BJ (cell line): ENCODE results near the gene CHAF1B. TPM values are rescaled to one million over a fixed set of nuclear protein-coding genes. Genes with fewer than 3 reads are reported as not detected.
"Not testable (repeated sequence)": the region's sequence is repeated elsewhere in the genome, so short reads cannot be mapped to it uniquely, and the experiment has no call there.

Experiments
- CTCF ChIA-PET: fragments of 350-600 bp; formaldehyde crosslinking; extraction: SDS; loops from one replicate; lab custom pipeline; 2021; ENCODE audit warnings: antibody characterized with exemption, inconsistent platforms; lab: Yijun Ruan, JAX
- POLR2A ChIA-PET: fragments of 300-600 bp; sonication (Branson Sonifier 250); formaldehyde crosslinking; extraction: SDS; loops from one replicate; lab custom pipeline; 2021; ENCODE audit warnings: antibody characterized with exemption; lab: Charles Lee
- DNase-seq: peaks from one replicate; pipeline ENCODE4 v3.0.0-alpha.2; 2011; ENCODE audit warnings: low read depth
- H3K27me3 ChIP-seq: 2 replicates; pipeline ENCODE4 v1.6.0; 2011; ENCODE audit warnings: low read length; ENCODE audit not compliant: control insufficient read depth, insufficient read depth
- H3K36me3 ChIP-seq: 2 replicates; pipeline ENCODE4 v1.5.1; 2011; ENCODE audit warnings: low read length; ENCODE audit not compliant: control insufficient read depth, insufficient read depth
- H3K4me3 ChIP-seq: 2 replicates; pipeline ENCODE4 v1.5.1; 2011; ENCODE audit warnings: low read depth, mild to moderate bottlenecking, control low read depth, low read length
- CTCF ChIP-seq: IDR thresholded peaks from 2 replicates; pipeline ENCODE4 v1.5.1; 2011; ENCODE audit warnings: low read depth, mild to moderate bottlenecking, control low read depth, inconsistent platforms, low read length, moderate library complexity; ENCODE audit not compliant: insufficient read depth
- polyA plus RNA-seq: library from polyadenylated mRNA; depleted of rRNA; stranded (reverse); fragments of >200 nt; gene quantifications from 2 replicates; pipeline ENCODE4 v1.2.3, GENCODE V29; 2011

CHAF1B gene
- polyA plus RNA-seq, 1 experiment, result 4.0 TPM

- CTCF ChIA-PET, result interaction anchor here (1.1 kb wide), 1 partner anchor 23 kb away, joined by 4 read pairs; no protein-coding TSS in a partner anchor
- no peak for DNase-seq
Observed at GRCh38 chr21:36396325-36396724, 11.1 kb downstream of the CHAF1B start.

DNA sequence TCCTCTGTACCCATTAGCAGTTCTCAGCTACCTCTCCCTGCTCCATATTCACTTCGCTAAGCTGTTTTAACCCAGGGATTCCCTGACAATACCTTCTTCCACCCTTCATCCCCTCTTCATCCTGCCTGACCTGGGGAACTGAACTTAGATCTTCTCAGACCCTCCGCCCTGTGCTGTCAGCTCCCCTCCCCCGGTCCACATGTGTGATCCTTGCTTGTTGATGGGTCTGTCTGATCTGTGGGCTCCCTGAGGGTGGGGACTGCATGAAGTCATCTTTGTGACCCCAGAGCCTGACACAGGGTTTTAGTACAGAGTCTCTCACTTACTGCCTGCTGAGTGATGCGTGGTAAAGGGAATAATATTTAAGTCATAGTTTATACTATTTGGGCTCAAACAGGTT, 11.8 kb downstream of the CHAF1B start:
- ChIA-PET CTCF (interaction anchor here (1.1 kb wide), 1 partner anchor 23 kb away, joined by 4 read pairs; no protein-coding TSS in a partner anchor), POLR2A (no interaction called here)
- no peak for DNase-seq
- Histone ChIP-seq H3K27me3 (no peaks in the 10 kb centered on the region), H3K36me3 (0 out of 2 replicates have a peak, but pooled peaks cover 1% of the 10 kb centered on the region), H3K4me3 (no peak overlapping the region)
- TF ChIP-seq CTCF, result no peak

More at GRCh38 chr21:36396325-36396724, 11.1 kb downstream of the CHAF1B start:
- POLR2A ChIA-PET, result no interaction called here
- Histone ChIP-seq H3K36me3 (0 out of 2 replicates have a peak, but pooled peaks cover 1% of the 10 kb centered on the region), H3K27me3 (no peaks in the 10 kb centered on the region), H3K4me3 (no peak overlapping the region)
- TF ChIP-seq CTCF, result no peak

GRCh38 chr21:36397606-36398005, 12.4 kb downstream of the CHAF1B start:
- no peak for TF ChIP-seq CTCF
- no peak for DNase-seq
- POLR2A ChIA-PET, result no interaction called here
- CTCF ChIA-PET, result interaction anchor here (0.8 to 1.0 kb wide), 2 partner anchors 8 to 20 kb away, joined by 3 read pairs; no protein-coding TSS in a partner anchor
- H3K27me3 ChIP-seq, result no peaks in the 10 kb centered on the region
- H3K36me3 ChIP-seq, result 0 out of 2 replicates have a peak, but pooled peaks cover 1% of the 10 kb centered on the region
- H3K4me3 ChIP-seq, result no peak overlapping the region

GRCh38 chr21:36399736-36400135, 14.5 kb downstream of the CHAF1B start:
- H3K4me3 ChIP-seq, POLR2A ChIA-PET, H3K27me3 ChIP-seq, DNase-seq, H3K36me3 ChIP-seq: not testable (repeated sequence)
- CTCF ChIA-PET, result interaction anchor here (1.4 kb wide), 1 partner anchor 22 kb away, joined by 5 read pairs; no protein-coding TSS in a partner anchor

DNA sequence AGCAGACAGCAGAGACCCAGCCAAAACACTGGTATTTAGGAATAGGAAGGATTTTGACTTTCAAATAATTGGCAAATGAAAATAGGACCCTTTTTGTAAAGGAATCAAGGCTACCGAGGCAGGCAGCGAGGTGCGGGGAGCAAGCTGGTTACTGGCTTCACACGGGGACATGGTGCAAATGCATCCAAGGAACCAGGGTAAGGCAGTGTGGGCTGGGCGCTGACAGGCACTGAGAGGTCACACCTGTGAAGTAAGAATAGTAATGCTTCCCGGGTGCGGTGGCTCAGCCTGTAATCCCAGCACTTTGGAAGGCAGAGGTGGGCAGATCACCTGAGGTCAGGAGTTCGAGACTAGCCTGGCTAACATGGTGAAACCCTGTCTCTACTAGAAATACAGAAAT, 15.5 kb downstream of the CHAF1B start:
- CTCF ChIA-PET, result interaction anchor here (1.4 kb wide), 1 partner anchor 21 kb away, joined by 5 read pairs; no protein-coding TSS in a partner anchor
- no peak for TF ChIP-seq CTCF
- DNase-seq, result no peak
- Histone ChIP-seq H3K27me3 (no peaks in the 10 kb centered on the region), H3K36me3 (0 out of 2 replicates have a peak, but pooled peaks cover 1% of the 10 kb centered on the region), H3K4me3 (no peak overlapping the region)
- POLR2A ChIA-PET, result no interaction called here

DNA sequence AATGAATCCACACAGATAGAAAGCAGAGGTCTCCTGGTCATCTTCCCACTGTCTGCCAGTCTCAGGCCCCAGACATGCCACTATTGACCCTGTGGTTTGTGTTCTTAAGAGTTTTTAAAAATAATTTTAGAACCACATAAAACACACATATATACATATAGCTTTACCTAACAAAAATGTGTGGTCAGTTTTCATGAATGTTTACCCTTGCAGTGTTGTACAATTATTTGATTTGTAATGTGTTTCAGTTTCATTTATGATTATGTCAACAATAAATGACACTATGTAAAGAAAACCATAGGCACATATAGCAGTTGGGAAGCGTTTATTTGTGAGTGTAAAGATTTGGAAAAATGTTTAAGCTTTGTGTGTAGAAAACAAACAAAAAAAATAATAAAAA, 17.1 kb downstream of the CHAF1B start:
- no peak for TF ChIP-seq CTCF
- CTCF ChIA-PET, result interaction anchor here (0.7 to 2.4 kb wide), 4 partner anchors 17 to 524 kb away, joined by 3 to 7 read pairs (median 3); no protein-coding TSS in a partner anchor
- Histone ChIP-seq H3K4me3 (no peak overlapping the region), H3K27me3 (no peaks in the 10 kb centered on the region), H3K36me3 (0 out of 2 replicates have a peak, but pooled peaks cover 1% of the 10 kb centered on the region)
- no peak for DNase-seq
- POLR2A ChIA-PET, result no interaction called here
